HG03342 (cell line): Measurements from ENCODE around the gene ACOT12.

ENCODE experiments used
- ATAC-seq: cut with Tn5 transposase; IDR thresholded peaks from one replicate; pipeline ENCODE4 v1.9.1; 2021; ENCODE audit warnings: mild to moderate bottlenecking, moderate library complexity; ENCODE audit not compliant: unreplicated experiment

ACOT12 gene

GRCh38 chr5:81401266-81401665, 7.3 kb upstream of the ACOT12 start:
- ATAC-seq: no peak

GRCh38 chr5:81400375-81400774, 6.4 kb upstream of the ACOT12 start:
- ATAC-seq: no peak

- no peak for ATAC-seq
These were observed 4.8 kb upstream of the ACOT12 start for GRCh38 chr5:81398741-81399140.

GRCh38 chr5:81397176-81397575, 3.2 kb upstream of the ACOT12 start:
- no peak for ATAC-seq

- ATAC-seq: no peak
These were observed 1.3 kb upstream of the ACOT12 start for GRCh38 chr5:81395262-81395661.

- ATAC-seq: no peak
These were observed 528 bp downstream of the ACOT12 start for GRCh38 chr5:81393430-81393782.

- no peak for ATAC-seq
These were observed 4.9 kb downstream of the ACOT12 start for GRCh38 chr5:81389025-81389424.

GRCh38 chr5:81388169-81388568, 5.8 kb downstream of the ACOT12 start:
- ATAC-seq: no peak

GRCh38 chr5:81383867-81384266, 10.1 kb downstream of the ACOT12 start:
- no peak for ATAC-seq

- ATAC-seq: no peak
These were observed 22.5 kb downstream of the ACOT12 start for GRCh38 chr5:81371354-81371876.

GRCh38 chr5:81370912-81371311, 23.0 kb downstream of the ACOT12 start:
- ATAC-seq: no peak

GRCh38 chr5:81365541-81365940, 28.4 kb downstream of the ACOT12 start:
- ATAC-seq: no peak

- no peak for ATAC-seq
These were observed 30.7 kb downstream of the ACOT12 start for GRCh38 chr5:81363093-81363871.

- ATAC-seq: no peak
These were observed 32.3 kb downstream of the ACOT12 start for GRCh38 chr5:81361600-81361999.

- ATAC-seq: no peak
These were observed 33.3 kb downstream of the ACOT12 start for GRCh38 chr5:81360640-81361039.

GRCh38 chr5:81359881-81360280, 34.1 kb downstream of the ACOT12 start:
- no peak for ATAC-seq

GRCh38 chr5:81359108-81359507, 34.8 kb downstream of the ACOT12 start:
- no peak for ATAC-seq

- ATAC-seq: no peak
These were observed 38.4 kb downstream of the ACOT12 start for GRCh38 chr5:81355291-81356251.

- no peak for ATAC-seq
These were observed 39.8 kb downstream of the ACOT12 start for GRCh38 chr5:81354093-81354492.

- no peak for ATAC-seq
These were observed 40.7 kb downstream of the ACOT12 start for GRCh38 chr5:81353189-81353588.

- no peak for ATAC-seq
These were observed 43.4 kb downstream of the ACOT12 start for GRCh38 chr5:81350507-81350906.

- no peak for ATAC-seq
These were observed 44.8 kb downstream of the ACOT12 start for GRCh38 chr5:81349161-81349560.
